HG03097 (cell line): ENCODE results near the gene KLRK1.
"Not testable (repeated sequence)": the region's sequence is repeated elsewhere in the genome, so short reads cannot be mapped to it uniquely, and the experiment has no call there.

Experiments used
- ATAC-seq: cut with Tn5 transposase; IDR thresholded peaks from one replicate; pipeline ENCODE4 v1.9.1; 2021; ENCODE audit not compliant: unreplicated experiment, low FRiP score

KLRK1 gene

GRCh38 chr12:10363914-10364814, 25.7 kb downstream of the KLRK1 start:
- peak; percentile 74 for ATAC-seq

- no peak for ATAC-seq
Observed at GRCh38 chr12:10363658-10363913, 26.3 kb downstream of the KLRK1 start.

- ATAC-seq, result no peak
Observed at GRCh38 chr12:10362828-10363657, 26.8 kb downstream of the KLRK1 start.

- ATAC-seq, result no peak
Observed at GRCh38 chr12:10362325-10362724, 27.5 kb downstream of the KLRK1 start.

GRCh38 chr12:10361622-10362021, 28.2 kb downstream of the KLRK1 start:
- ATAC-seq, result no peak

- ATAC-seq, result no peak
Observed at GRCh38 chr12:10361084-10361483, 28.8 kb downstream of the KLRK1 start.

- ATAC-seq, result no peak
Observed at GRCh38 chr12:10358969-10359368, 30.9 kb downstream of the KLRK1 start.

GRCh38 chr12:10358131-10358530, 31.7 kb downstream of the KLRK1 start:
- ATAC-seq, result no peak

GRCh38 chr12:10354502-10354901, 35.3 kb downstream of the KLRK1 start:
- no peak for ATAC-seq

- no peak for ATAC-seq
Observed at GRCh38 chr12:10354071-10354470, 35.8 kb downstream of the KLRK1 start.

GRCh38 chr12:10351457-10351856, 38.4 kb downstream of the KLRK1 start:
- ATAC-seq, result not testable (repeated sequence)

GRCh38 chr12:10341892-10342509, 47.8 kb downstream of the KLRK1 start:
- no peak for ATAC-seq

GRCh38 chr12:10340946-10341345, 48.9 kb downstream of the KLRK1 start:
- ATAC-seq, result not testable (repeated sequence)

GRCh38 chr12:10339053-10339840, 50.6 kb downstream of the KLRK1 start:
- ATAC-seq, result no peak

- not testable (repeated sequence) for ATAC-seq
Observed at GRCh38 chr12:10338470-10338869, 51.4 kb downstream of the KLRK1 start.

GRCh38 chr12:10336196-10336595, 53.6 kb downstream of the KLRK1 start:
- ATAC-seq, result not testable (repeated sequence)

GRCh38 chr12:10331642-10332239, 58.1 kb downstream of the KLRK1 start:
- ATAC-seq, result no peak

- ATAC-seq, result not testable (repeated sequence)
Observed at GRCh38 chr12:10328691-10329090, 61.1 kb downstream of the KLRK1 start.
